ENCODE measurements around the gene LBX1.

Gene LBX1

GRCh38 chr10:101258179-101258885, 29.1 kb upstream of the LBX1 start:
- TF ChIP-seq GATA1 (IDR thresholded peaks at IDR 0.05; ENCODE audit: low read depth, low read length) (no peak), POLR2A (IDR thresholded peaks at IDR 0.05; ENCODE audit: low read length) (no peak)
- DNase-seq, result peak in 1 of 2 experiments; percentile 15

- no peak for DNase-seq
- TF ChIP-seq GATA1 (IDR thresholded peaks at IDR 0.05; ENCODE audit: low read depth, low read length), result no peak
- TF ChIP-seq POLR2A (IDR thresholded peaks at IDR 0.05; ENCODE audit: low read length), result no peak
Measured at GRCh38 chr10:101257491-101257890, 28.2 kb upstream of the LBX1 start.

GRCh38 chr10:101257084-101257483, 27.8 kb upstream of the LBX1 start:
- no peak for DNase-seq
- TF ChIP-seq POLR2A (IDR thresholded peaks at IDR 0.05; ENCODE audit: low read length), result no peak
- no peak for TF ChIP-seq GATA1 (IDR thresholded peaks at IDR 0.05; ENCODE audit: low read depth, low read length)

- TF ChIP-seq POLR2A (IDR thresholded peaks at IDR 0.05; ENCODE audit: low read length) (no peak), GATA1 (IDR thresholded peaks at IDR 0.05; ENCODE audit: low read depth, low read length) (no peak)
- DNase-seq, result no peak
Measured at GRCh38 chr10:101256387-101256786, 27.1 kb upstream of the LBX1 start.

GRCh38 chr10:101250136-101250535, 20.9 kb upstream of the LBX1 start:
- DNase-seq, result no peak
- TF ChIP-seq POLR2A (IDR thresholded peaks at IDR 0.05; ENCODE audit: low read length) (no peak), GATA1 (IDR thresholded peaks at IDR 0.05; ENCODE audit: low read depth, low read length) (no peak)

GRCh38 chr10:101249171-101249581, 19.9 kb upstream of the LBX1 start:
- TF ChIP-seq POLR2A (IDR thresholded peaks at IDR 0.05; ENCODE audit: low read length) (no peak), GATA1 (IDR thresholded peaks at IDR 0.05; ENCODE audit: low read depth, low read length) (no peak)
- DNase-seq, result no peak

- DNase-seq, result no peak
- TF ChIP-seq POLR2A (IDR thresholded peaks at IDR 0.05; ENCODE audit: low read length) (no peak), GATA1 (IDR thresholded peaks at IDR 0.05; ENCODE audit: low read depth, low read length) (no peak)
Measured at GRCh38 chr10:101246639-101247038, 17.4 kb upstream of the LBX1 start.

- no peak for DNase-seq
- TF ChIP-seq GATA1 (IDR thresholded peaks at IDR 0.05; ENCODE audit: low read depth, low read length), result no peak
- TF ChIP-seq POLR2A (IDR thresholded peaks at IDR 0.05; ENCODE audit: low read length), result no peak
Measured at GRCh38 chr10:101244321-101245050, 15.2 kb upstream of the LBX1 start.

- TF ChIP-seq POLR2A (IDR thresholded peaks at IDR 0.05; ENCODE audit: low read length) (no peak), GATA1 (IDR thresholded peaks at IDR 0.05; ENCODE audit: low read depth, low read length) (no peak)
- DNase-seq, result no peak
Measured at GRCh38 chr10:101241840-101242707, 12.8 kb upstream of the LBX1 start.

- no peak for TF ChIP-seq POLR2A (IDR thresholded peaks at IDR 0.05; ENCODE audit: low read length)
- no peak for TF ChIP-seq GATA1 (IDR thresholded peaks at IDR 0.05; ENCODE audit: low read depth, low read length)
- peak; percentile 42 to 57 for DNase-seq
Measured at GRCh38 chr10:101238732-101239105, 9.5 kb upstream of the LBX1 start.

- DNase-seq, result no peak
- TF ChIP-seq GATA1 (IDR thresholded peaks at IDR 0.05; ENCODE audit: low read depth, low read length), result no peak
- TF ChIP-seq POLR2A (IDR thresholded peaks at IDR 0.05; ENCODE audit: low read length), result no peak
Measured at GRCh38 chr10:101237982-101238731, 8.9 kb upstream of the LBX1 start.

GRCh38 chr10:101237081-101237981, 8.1 kb upstream of the LBX1 start:
- DNase-seq, result peak in 1 of 2 experiments; percentile 28
- no peak for TF ChIP-seq POLR2A (IDR thresholded peaks at IDR 0.05; ENCODE audit: low read length)
- TF ChIP-seq GATA1 (IDR thresholded peaks at IDR 0.05; ENCODE audit: low read depth, low read length), result no peak

Measured in erythroblast (primary cell).